GM23338 (cell line): Measurements from ENCODE around the gene SEPTIN8.

Source experiments
- CTCF ChIP-seq, 2 experiments: fragments of 200-600 bp in 1 of 2; sonication (generic) in 1 of 2; conservative IDR thresholded peaks; 2 replicates each; pipeline versions ENCODE4 v1.5.1 to v1.6.1; 2016 to 2017; ENCODE audit warnings: antibody characterized with exemption in 2 of 2, low read depth in 2 of 2, mild to moderate bottlenecking in 2 of 2, moderate library complexity in 1 of 2
- EZH2 ChIP-seq: fragments of 200-600 bp; sonication (generic); IDR thresholded peaks from one replicate; pipeline ENCODE4 v1.8.0; 2017; ENCODE audit warnings: antibody characterized with exemption, mild to moderate bottlenecking, low read depth; ENCODE audit not compliant: unreplicated experiment
- POLR2AphosphoS5 ChIP-seq: IDR thresholded peaks from 2 replicates; pipeline ENCODE4 v1.6.1; 2016; ENCODE audit warnings: antibody characterized with exemption, low read depth

GRCh38 chr5:132778129-132778528, 1.1 kb upstream of the SEPTIN8 start:
- no peak for TF ChIP-seq CTCF (conservative IDR thresholded peaks at IDR 0.05; ENCODE audit: low read depth in 2 of 2)
- TF ChIP-seq EZH2: no peak
- no peak for TF ChIP-seq POLR2AphosphoS5
